Lower leg skin (tissue), 4 donors: Measurements from ENCODE around the gene TLCD1. TPM values are rescaled to one million over a fixed set of nuclear protein-coding genes. Genes with fewer than 3 reads are reported as not detected.
A peak's percentile ranks its signal among the peaks of the same experiment; 100 is the strongest.

ENCODE experiments used
- DNase-seq, 2 donors: peaks; one replicate each; pipeline ENCODE4 v3.0.0-alpha.2; 2019; ENCODE audit warnings: low spot score in 2 of 2
- H3K4me3 ChIP-seq: fragments of 200-600 bp; sonication (generic); 2 replicates; pipeline ENCODE4 v1.5.1; 2017; ENCODE audit warnings: mild to moderate bottlenecking, low read depth; ENCODE audit not compliant: poor library complexity, severe bottlenecking
- CTCF ChIP-seq, 3 donors: fragments of 450-650 bp; IDR thresholded peaks; one replicate each; pipeline ENCODE4 v1.5.1; 2016; ENCODE audit warnings: antibody characterized with exemption in 3 of 3, mild to moderate bottlenecking in 3 of 3, moderate library complexity in 2 of 3
- POLR2A ChIP-seq, 2 donors: fragments of 450-650 bp; IDR thresholded peaks; one replicate each; pipeline ENCODE4 v1.6.1; 2016 to 2017; ENCODE audit warnings: antibody characterized with exemption in 2 of 2, mild to moderate bottlenecking in 1 of 2, moderate library complexity in 1 of 2
- WGBS, 2 donors: methylation state at CpG; one replicate each; pipeline ENCODE4 v1.1.5; 2018; 5-methylcytosine and 5-hydroxymethylcytosine counted together
- intact Hi-C: fragments of 100-400 bp; cut with DNase I; formaldehyde crosslinking; loops from one replicate; pipeline ENCODE4 v1.15.0; 2023; ENCODE audit warnings: low total_unique reads
- total RNA-seq, 4 donors: library from RNA; depleted of rRNA; stranded (reverse); fragments of >200 nt; gene quantifications; one replicate each; pipeline ENCODE4 v1.1.0, GENCODE V29; 2016

Gene TLCD1
- 10 to 100 TPM in 3 of 4 donors, 1 to 10 TPM in 1; 9.4 to 33.6 (median 23.5) TPM for total RNA-seq

GRCh38 chr17:28726226-28726626 lies at the start of gene TLCD1:
TLCD1 (minus strand) TSS chr17:28726233; CDS start chr17:28726097, 136 bp downstream.
- DNase-seq = peak; percentile 62 to 91
- WGBS, 2 donors = 0% methylated on average over 4 to 9 of the region's 49 CpGs
- peak within 1 kb of the TSS; percentile 56 for H3K4me3 ChIP-seq
- no peak for TF ChIP-seq POLR2A (IDR thresholded peaks at IDR 0.05)
- TF ChIP-seq CTCF (IDR thresholded peaks at IDR 0.05) = no peak
- intact Hi-C loops = no loop called here

- intact Hi-C loops = no loop called here
- no peak overlapping the region for H3K4me3 ChIP-seq
- 73 to 75% methylated on average over 3 of the region's 3 CpGs for WGBS, 2 donors
- DNase-seq = no peak
- TF ChIP-seq POLR2A (IDR thresholded peaks at IDR 0.05) = no peak
- TF ChIP-seq CTCF (IDR thresholded peaks at IDR 0.05) = no peak
Measured at GRCh38 chr17:28774206-28774605, 48.2 kb upstream of the TLCD1 start.

GRCh38 chr17:28773736-28774135 lies 47.7 kb upstream of the TLCD1 start:
- TF ChIP-seq CTCF (IDR thresholded peaks at IDR 0.05) (no peak), POLR2A (IDR thresholded peaks at IDR 0.05) (no peak)
- 93% methylated on average over 6 of the region's 6 CpGs for WGBS, 2 donors
- H3K4me3 ChIP-seq = no peak overlapping the region
- no peak for DNase-seq
- intact Hi-C loops = no loop called here

GRCh38 chr17:28765038-28765437 lies 39.0 kb upstream of the TLCD1 start:
- no peak for TF ChIP-seq POLR2A (IDR thresholded peaks at IDR 0.05)
- TF ChIP-seq CTCF (IDR thresholded peaks at IDR 0.05) = no peak
- H3K4me3 ChIP-seq = no peak overlapping the region
- WGBS, 2 donors = 76 to 80% methylated on average over 4 of the region's 4 CpGs
- intact Hi-C loops = no loop called here
- no peak for DNase-seq

GRCh38 chr17:28763804-28764266 lies 37.8 kb upstream of the TLCD1 start:
- DNase-seq = peak; percentile 79 to 96
- TF ChIP-seq CTCF (IDR thresholded peaks at IDR 0.05) (peak in 2 of 3 donors; percentile 67 to 73), POLR2A (IDR thresholded peaks at IDR 0.05) (no peak)
- 67 to 68% methylated on average over 5 of the region's 5 CpGs for WGBS, 2 donors
- intact Hi-C loops = loop anchor here (5.0 kb wide), 1 partner anchor 153 kb away; no protein-coding TSS in a partner anchor
- H3K4me3 ChIP-seq = no peak overlapping the region
